Pancreas (tissue), 10 donors: ENCODE data around the gene PACRG. TPM values are rescaled to one million over a fixed set of nuclear protein-coding genes. Genes with fewer than 3 reads are reported as not detected.

Source experiments
- ATAC-seq, 4 donors: fragments of 200-7000 bp; cut with Tn5 transposase; one replicate each; pipeline versions ENCODE4 v1.8.0 to v1.9.1; 2020; ENCODE audit warnings: mild to moderate bottlenecking in 4 of 4, moderate library complexity in 4 of 4
- DNase-seq, 6 donors: peaks; one replicate each; pipeline ENCODE4 v3.0.0-alpha.2; 2020
- FAIRE-seq: peaks from 2 replicates; lab custom pipeline; 2012; peaks lifted over from hg19 to GRCh38; lab: Jason Lieb, UNC
- H3K27ac ChIP-seq, 4 donors: fragments of 200-600 bp; sonication (generic); 1 replicate in 3 of 4; 2 replicates in 1 of 4; pipeline versions ENCODE4 v1.5.0 to v1.8.0; 2020
- H3K27me3 ChIP-seq, 4 donors: fragments of 200-600 bp; one replicate each; pipeline ENCODE4 v1.8.0; 2021
- H3K36me3 ChIP-seq, 3 donors: fragments of 200-600 bp; sonication (generic) in 1 of 3; one replicate each; pipeline versions ENCODE4 v1.5.0 to v1.8.0; 2020 to 2021
- H3K4me1 ChIP-seq, 3 donors: fragments of 200-600 bp; one replicate each; pipeline ENCODE4 v1.8.0; 2021
- H3K4me3 ChIP-seq, 4 donors: fragments of 200-600 bp; sonication (generic) in 2 of 4; one replicate each; pipeline versions ENCODE4 v1.5.0 to v1.8.0; 2020 to 2021
- H3K9me3 ChIP-seq, 4 donors: fragments of 200-600 bp; one replicate each; pipeline ENCODE4 v1.8.0; 2021
- CTCF ChIP-seq, 4 donors: fragments of 200-600 bp; sonication (generic) in 3 of 4; IDR thresholded peaks; one replicate each; pipeline versions ENCODE4 v1.5.0 to v1.8.0; 2021; ENCODE audit warnings: antibody characterized with exemption in 4 of 4
- WGBS, 2 donors: extraction: QIAGEN DNeasy Blood & Tissue Kit; methylation state at CpG; one replicate each; pipeline ENCODE4 v1.1.7; 2013; 5-methylcytosine and 5-hydroxymethylcytosine counted together
- intact Hi-C, 3 donors: fragments of 100-400 bp; cut with DNase I; formaldehyde crosslinking; loops; one replicate each; pipeline versions ENCODE4 v1.11.1 to v1.14.2; 2022
- polyA plus RNA-seq, 2 donors: library from polyadenylated mRNA; stranded (reverse); fragments of 200-250 nt; gene quantifications; one replicate each; pipeline ENCODE4 v1.2.3, GENCODE V29; 2013
- total RNA-seq, 6 donors: library from RNA; stranded (reverse); fragmentation: NEBNext Ultra II Directional in 4 of 6; extraction: Animal tissue kit (Norgen Biotek cat#: 25700) in 4 of 6; gene quantifications; one replicate each; pipeline versions ENCODE4 v1.2.1 to v1.2.4, GENCODE V29; 2021 to 2023
- donor health status: healthy with polysubstance abuse.
- donor health status: DM: no; HTN: no; CAD: no; lungs with moderate emphysema.
- donor health status: DM: no; HTN: no; CAD: no.
- donor health status: control.
- donor health status: control.
- donor health status: Bipolar disorder and iron deficiency.
- donor health status: DM: yes; HTN: yes; CAD: no.
- donor health status: DM: no; HTN: no; CAD: no.
- donor health status: DM: no; HTN: no; CAD: no.
- donor health status: DM: yes; HTN: yes; CAD: no.

The PACRG gene
- total and polyA plus RNA-seq, 8 donors = 2.5 to 7.1 (median 3.5) TPM

- H3K36me3 ChIP-seq = no peaks in the 10 kb centered on the region
- no peak for DNase-seq
- WGBS, 2 donors = 47 to 48% methylated on average over 3 of the region's 3 CpGs
- H3K4me1 ChIP-seq = no peaks in the 10 kb centered on the region
- no peak overlapping the region for H3K4me3 ChIP-seq
- ATAC-seq = peak in 1 of 4 donors; percentile 35
- no peaks in the 10 kb centered on the region for H3K9me3 ChIP-seq
- no peak for FAIRE-seq
- no peak overlapping the region for H3K27ac ChIP-seq
- no peak for TF ChIP-seq CTCF (IDR thresholded peaks at IDR 0.05)
- H3K27me3 ChIP-seq = no peaks in the 10 kb centered on the region
- intact Hi-C loops = no loop called here
Measured at GRCh38 chr6:162750776-162751175, 23.0 kb downstream of the PACRG start.

- Histone ChIP-seq H3K27me3 (no peaks in the 10 kb centered on the region), H3K27ac (no peak overlapping the region), H3K36me3 (no peaks in the 10 kb centered on the region), H3K4me3 (no peak overlapping the region), H3K4me1 (no peaks in the 10 kb centered on the region), H3K9me3 (no peaks in the 10 kb centered on the region)
- ATAC-seq (no peak), DNase-seq (no peak), FAIRE-seq (no peak)
- no peak for TF ChIP-seq CTCF (IDR thresholded peaks at IDR 0.05)
- intact Hi-C loops = no loop called here
Measured at GRCh38 chr6:162751211-162751859, 23.6 kb downstream of the PACRG start.

GRCh38 chr6:162753775-162754174 is 26.0 kb downstream of the PACRG start:
- no peak for FAIRE-seq

GRCh38 chr6:162770136-162770535 is 42.4 kb downstream of the PACRG start:
- Histone ChIP-seq H3K4me3 (no peak overlapping the region), H3K27ac (no peak overlapping the region), H3K9me3 (no peaks in the 10 kb centered on the region), H3K36me3 (no peaks in the 10 kb centered on the region), H3K27me3 (no peaks in the 10 kb centered on the region), H3K4me1 (no peaks in the 10 kb centered on the region)
- no peak for DNase-seq
- no peak for FAIRE-seq
- TF ChIP-seq CTCF (IDR thresholded peaks at IDR 0.05) = no peak
- ATAC-seq = no peak
- intact Hi-C loops = no loop called here

More at GRCh38 chr6:162753775-162754174, 26.0 kb downstream of the PACRG start:
- H3K27me3 ChIP-seq = no peaks in the 10 kb centered on the region
- no peak for TF ChIP-seq CTCF (IDR thresholded peaks at IDR 0.05)
- H3K36me3 ChIP-seq = no peaks in the 10 kb centered on the region
- no peak for DNase-seq
- no peak for ATAC-seq
- H3K27ac ChIP-seq = no peak overlapping the region
- intact Hi-C loops = no loop called here
- H3K4me3 ChIP-seq = no peak overlapping the region
- no peaks in the 10 kb centered on the region for H3K9me3 ChIP-seq
- no peaks in the 10 kb centered on the region for H3K4me1 ChIP-seq

- intact Hi-C loops = no loop called here
- no peak for FAIRE-seq
Measured at GRCh38 chr6:162770955-162771354, 43.2 kb downstream of the PACRG start.

More at GRCh38 chr6:162770955-162771354, 43.2 kb downstream of the PACRG start:
- H3K27me3 ChIP-seq = no peaks in the 10 kb centered on the region
- 90 to 94% methylated on average over 1 of the region's 1 CpG for WGBS, 2 donors
- H3K9me3 ChIP-seq = no peaks in the 10 kb centered on the region
- no peak overlapping the region for H3K27ac ChIP-seq
- DNase-seq (no peak), ATAC-seq (no peak)
- TF ChIP-seq CTCF (IDR thresholded peaks at IDR 0.05) = no peak
- H3K4me3 ChIP-seq = no peak overlapping the region
- no peaks in the 10 kb centered on the region for H3K4me1 ChIP-seq
- H3K36me3 ChIP-seq = no peaks in the 10 kb centered on the region
